K562 (cell line): Measurements from ENCODE around the gene CST3. TPM values are rescaled to one million over a fixed set of nuclear protein-coding genes. Genes with fewer than 3 reads are reported as not detected.

Source experiments
- ATAC-seq: fragments of 200-7000 bp; cut with Tn5 transposase; 3 replicates; pipeline ENCODE4 v1.9.1; 2020; ENCODE audit warnings: moderate library complexity
- BruUV-seq: library from RNA; stranded (reverse); fragments of 400-500 nt; replicated peaks from 2 replicates; lab custom pipeline; 2021; lab: Mats Ljungman, UMichigan
- CTCF ChIA-PET: fragments of 300-600 bp; formaldehyde crosslinking; extraction: SDS; loops from one replicate; lab custom pipeline; 2021; ENCODE audit warnings: low intra/inter-chr PET ratio; lab: Yijun Ruan, JAX
- POLR2A ChIA-PET: fragments of 300-600, 350-650 bp; sonication (Branson Sonifier 250); formaldehyde crosslinking; extraction: SDS; loops from one replicate; lab custom pipeline; 2021; ENCODE audit warnings: antibody characterized with exemption, inconsistent platforms; lab: Yijun Ruan, JAX
- DNase-seq, 4 experiments: peaks; one replicate each; pipeline versions ENCODE4 v3.0.0 to v3.0.0-alpha.2; 2011 to 2018; ENCODE audit warnings: low spot score in 3 of 4, mixed read lengths in 3 of 4; ENCODE audit errors: extremely low read depth in 1 of 4
- FAIRE-seq: peaks from 2 replicates; lab custom pipeline; 2011; peaks lifted over from hg19 to GRCh38; lab: Jason Lieb, UNC
- H2AFZ ChIP-seq: 2 replicates; pipeline ENCODE4 v1.6.0; 2011; ENCODE audit warnings: low read depth, low read length, control low read depth, inconsistent platforms
- H3K27ac ChIP-seq: fragments of 200-600 bp; 3 replicates; pipeline ENCODE4 v1.8.0; 2011; ENCODE audit warnings: low read depth, mild to moderate bottlenecking, control low read depth, inconsistent platforms, low read length, moderate library complexity, mixed read lengths; ENCODE audit errors: extremely low read depth
- H3K27me3 ChIP-seq, 2 experiments: fragments of 300-600 bp in 1 of 2; 2 replicates in 1 of 2; 3 replicates in 1 of 2; pipeline versions ENCODE4 v1.6.0 to v1.8.0; 2011; ENCODE audit warnings: inconsistent platforms in 2 of 2, low read length in 2 of 2, mild to moderate bottlenecking in 1 of 2, mixed read lengths in 1 of 2, moderate library complexity in 1 of 2; ENCODE audit not compliant: control insufficient read depth in 2 of 2, insufficient read depth in 2 of 2
- H3K36me3 ChIP-seq: fragments of 300-600 bp; 3 replicates; pipeline ENCODE4 v1.8.0; 2011; ENCODE audit warnings: mild to moderate bottlenecking, low read length, inconsistent platforms; ENCODE audit not compliant: control insufficient read depth, insufficient read depth
- H3K4me1 ChIP-seq, 2 experiments: fragments of 200-600 bp in 1 of 2; replicated peaks in 1 of 2; 2 replicates in 1 of 2; 3 replicates in 1 of 2; pipeline versions ENCODE4 v1.5.1 to v1.8.0; 2011; ENCODE audit warnings: inconsistent platforms in 2 of 2, low read length in 2 of 2, mild to moderate bottlenecking in 1 of 2, mixed read lengths in 1 of 2, moderate library complexity in 1 of 2; ENCODE audit not compliant: control insufficient read depth in 2 of 2, insufficient read depth in 2 of 2
- H3K4me2 ChIP-seq: 2 replicates; pipeline ENCODE4 v1.6.1; 2011; ENCODE audit warnings: low read length, control low read depth, inconsistent platforms, mixed read lengths; ENCODE audit not compliant: insufficient read depth
- H3K4me3 ChIP-seq: fragments of 200-600 bp; sonication (generic), shearing (Covaris generic); 2 replicates; pipeline ENCODE4 v1.5.1; 2016; ENCODE audit warnings: control low read depth, inconsistent platforms
- H3K79me2 ChIP-seq: fragments of 200-600 bp; 3 replicates; pipeline ENCODE4 v1.8.0; 2011; ENCODE audit warnings: low read length, inconsistent platforms; ENCODE audit not compliant: control insufficient read depth, insufficient read depth
- H3K9ac ChIP-seq, 2 experiments: 2 replicates each; pipeline versions ENCODE4 v1.6.0 to v1.6.1; 2011; ENCODE audit warnings: low read depth in 2 of 2, low read length in 2 of 2, control low read depth in 1 of 2, inconsistent platforms in 1 of 2, mild to moderate bottlenecking in 1 of 2, mixed read lengths in 1 of 2; ENCODE audit not compliant: insufficient read depth in 1 of 2
- H3K9me1 ChIP-seq: one replicate; pipeline ENCODE4 v1.6.0; 2011; ENCODE audit warnings: inconsistent platforms, mild to moderate bottlenecking, low read length, moderate library complexity; ENCODE audit not compliant: control insufficient read depth, insufficient read depth
- H3K9me3 ChIP-seq: replicated peaks from 2 replicates; pipeline ENCODE4 v1.5.1; 2011; ENCODE audit warnings: low read depth, low read length, inconsistent platforms; ENCODE audit not compliant: control insufficient read depth, insufficient read depth
- H4K20me1 ChIP-seq: replicated peaks from 2 replicates; pipeline ENCODE4 v1.6.1; 2011; ENCODE audit warnings: low read length, inconsistent platforms, mixed read lengths; ENCODE audit not compliant: control insufficient read depth, insufficient read depth
- CTBP1 ChIP-seq: fragments of 450-650 bp; IDR thresholded peaks from 2 replicates; pipeline ENCODE4 v1.6.1; 2016; ENCODE audit warnings: borderline replicate concordance
- DMBX1 ChIP-seq: fragments of 250-450 bp; sonication (Bioruptor Pico); IDR thresholded peaks from 2 replicates; pipeline ENCODE4 v1.8.0; 2022; ENCODE audit warnings: inconsistent platforms, mild to moderate bottlenecking, moderate library complexity, borderline replicate concordance
- MCM5 ChIP-seq: fragments of 450-650 bp; IDR thresholded peaks from 2 replicates; pipeline ENCODE4 v1.6.1; 2016; ENCODE audit warnings: low read depth
- RCOR1 ChIP-seq, 2 experiments: IDR thresholded peaks; 2 replicates each; pipeline ENCODE4 v1.6.1; 2012; ENCODE audit warnings: low read depth in 2 of 2, low read length in 2 of 2, borderline replicate concordance in 1 of 2, improper control_type of control experiment in 1 of 2
- SPI1 ChIP-seq: IDR thresholded peaks from 2 replicates; pipeline ENCODE4 v1.6.1; 2011; ENCODE audit warnings: low read depth, low read length, control low read depth, borderline replicate concordance
- ZBTB7A ChIP-seq: IDR thresholded peaks from 2 replicates; pipeline ENCODE4 v1.6.1; 2011; ENCODE audit warnings: low read depth, mild to moderate bottlenecking, low read length, moderate library complexity, borderline replicate concordance; ENCODE audit not compliant: control insufficient read depth
- ZKSCAN3 ChIP-seq: fragments of 250-450 bp; sonication (Bioruptor Pico); IDR thresholded peaks from 2 replicates; pipeline ENCODE4 v1.4.0; 2020
- ZNF184 ChIP-seq: sonication (generic); formaldehyde crosslinking; IDR thresholded peaks from 2 replicates; pipeline ENCODE4 v1.5.0; 2020; ENCODE audit warnings: missing genetic modification reagents
- WGBS: fragments of 100-300 bp; shearing (Covaris generic); methylation state at CpG from one replicate; pipeline ENCODE4 v1.1.6; 2016; ENCODE audit warnings: low coverage, mixed read lengths; ENCODE audit not compliant: insufficient coverage; ENCODE audit errors: missing lambda C conversion rate; 5-methylcytosine and 5-hydroxymethylcytosine counted together
- in situ Hi-C: fragments of 300-500 bp; cut with MboI; formaldehyde crosslinking; loops from 4 replicates; pipeline ENCODE4 v1.15.0; 2018; ENCODE audit warnings: inconsistent platforms, mixed read lengths
- intact Hi-C: fragments of 100-400 bp; cut with micrococcal nuclease; formaldehyde crosslinking; loops from 2 replicates; pipeline ENCODE4 v1.14.2; 2022
- polyA plus RNA-seq, 8 experiments: library from polyadenylated mRNA; depleted of rRNA in 4 of 8; stranded (reverse) in 5 of 8; unstranded in 3 of 8; fragments of >200 nt; fragmentation: Nextera tagmentation in 2 of 8; fragmentation: Illumina TruSeq in 1 of 8; extraction: Ambion mirVana in 2 of 8; extraction: Trizol in 1 of 8; gene quantifications; 2 replicates each; pipeline versions ENCODE4 v1.2.1 to v1.2.3, GENCODE V29; 2011 to 2014; ENCODE audit warnings: inconsistent platforms in 1 of 8, missing spikeins in 1 of 8
- total RNA-seq, 7 experiments: library from RNA; depleted of rRNA in 6 of 7; stranded (reverse); fragments of >200 nt in 6 of 7; fragmentation: Illumina TruSeq in 2 of 7; extraction: Trizol in 2 of 7; gene quantifications; 2 replicates each; pipeline versions ENCODE4 v1.2.1 to v1.2.3, GENCODE V29; 2011 to 2021; ENCODE audit warnings: low replicate concordance in 1 of 7

The CST3 gene
- total and polyA plus RNA-seq, 9 of the 15 experiments (the other 6 are each of a cell fraction or from before 2014, with no cell fraction given): 8.7 to 113 (median 48.5) TPM

- intact Hi-C loops: no loop called here
- Histone ChIP-seq H3K79me2 (no peaks in the 10 kb centered on the region), H3K27ac (no peak overlapping the region), H3K36me3 (no peaks in the 10 kb centered on the region), H3K9ac (no peak overlapping the region), H3K9me3 (no peaks in the 10 kb centered on the region), H3K4me1 (peaks cover 0 to 4% of the 10 kb centered on the region in 2 experiments; a peak in 1 of 5 replicates), H3K4me2 (no peak overlapping the region), H3K9me1 (no peaks in the 10 kb centered on the region), H3K27me3 (no peaks in the 10 kb centered on the region), H3K4me3 (no peak overlapping the region), H4K20me1 (no peaks in the 10 kb centered on the region), H2AFZ (no peak overlapping the region)
- POLR2A ChIA-PET: no interaction called here
- FAIRE-seq (no peak), ATAC-seq (peak; percentile 61; the same call in 2 of the 3 replicates), DNase-seq (no peak)
- WGBS: 17% methylated on average over 6 of the region's 6 CpGs
- TF ChIP-seq ZBTB7A: no peak
- TF ChIP-seq CTBP1: peak; percentile 35; the same call in 1 of the 2 replicates
- TF ChIP-seq SPI1: peak; percentile 60
- TF ChIP-seq ZNF184 (CRISPR knock-in tag): 0 out of 2 replicates have a peak, but pooled peaks have one; percentile 38
- 0 out of 4 replicates have a peak, but pooled peaks of 1 of the 2 experiments have one; percentile 21 for TF ChIP-seq RCOR1 (IDR thresholded peaks at IDR 0.05; ENCODE audit: borderline replicate concordance in 1 of 2, low read depth in 2 of 2, low read length in 2 of 2)
- no peak for TF ChIP-seq DMBX1
- no peak for TF ChIP-seq MCM5
- no peak for TF ChIP-seq ZKSCAN3 (CRISPR knock-in tag)
- no TSS peak for BruUV-seq
- CTCF ChIA-PET: no interaction called here
- in situ Hi-C loops: no loop called here
Measured at GRCh38 chr20:23643659-23644058, 5.9 kb upstream of the CST3 start.
